SJSA1 (cell line): ENCODE results near the gene COL27A1. TPM values are rescaled to one million over a fixed set of nuclear protein-coding genes. Genes with fewer than 3 reads are reported as not detected.

Source experiments
- DNase-seq, 2 experiments: peaks; one replicate each; pipeline ENCODE4 v3.0.0-alpha.2; 2015 to 2020; ENCODE audit warnings: low spot score in 2 of 2, low read depth in 1 of 2
- H3K27ac ChIP-seq: fragments of 250-450 bp; sonication (Bioruptor Pico); 2 replicates; pipeline ENCODE4 v1.5.1; 2020; ENCODE audit warnings: mild to moderate bottlenecking, moderate library complexity
- H3K27me3 ChIP-seq: fragments of 250-450 bp; sonication (Bioruptor Pico); replicated peaks from 2 replicates; pipeline ENCODE4 v1.5.1; 2020; ENCODE audit warnings: mild to moderate bottlenecking, moderate library complexity
- H3K36me3 ChIP-seq: fragments of 250-450 bp; sonication (Bioruptor Pico); 2 replicates; pipeline ENCODE4 v1.5.1; 2020; ENCODE audit warnings: mild to moderate bottlenecking
- H3K4me1 ChIP-seq: fragments of 250-450 bp; sonication (Bioruptor Pico); replicated peaks from 2 replicates; pipeline ENCODE4 v1.6.1; 2021; ENCODE audit warnings: mild to moderate bottlenecking
- H3K4me3 ChIP-seq: fragments of 250-450 bp; sonication (Bioruptor Pico); 2 replicates; pipeline ENCODE4 v1.5.1; 2020; ENCODE audit warnings: mild to moderate bottlenecking
- H3K9me3 ChIP-seq: fragments of 250-450 bp; sonication (Bioruptor Pico); replicated peaks from 2 replicates; pipeline ENCODE4 v1.5.1; 2020; ENCODE audit warnings: mild to moderate bottlenecking
- total RNA-seq: library from RNA; depleted of rRNA; stranded (reverse); fragments of >200 nt; shearing (Covaris generic); gene quantifications from 2 replicates; pipeline ENCODE4 v1.2.3, GENCODE V29; 2014

Gene COL27A1
- total RNA-seq, 1 experiment from 2014 or later, result 4.7 TPM

DNA sequence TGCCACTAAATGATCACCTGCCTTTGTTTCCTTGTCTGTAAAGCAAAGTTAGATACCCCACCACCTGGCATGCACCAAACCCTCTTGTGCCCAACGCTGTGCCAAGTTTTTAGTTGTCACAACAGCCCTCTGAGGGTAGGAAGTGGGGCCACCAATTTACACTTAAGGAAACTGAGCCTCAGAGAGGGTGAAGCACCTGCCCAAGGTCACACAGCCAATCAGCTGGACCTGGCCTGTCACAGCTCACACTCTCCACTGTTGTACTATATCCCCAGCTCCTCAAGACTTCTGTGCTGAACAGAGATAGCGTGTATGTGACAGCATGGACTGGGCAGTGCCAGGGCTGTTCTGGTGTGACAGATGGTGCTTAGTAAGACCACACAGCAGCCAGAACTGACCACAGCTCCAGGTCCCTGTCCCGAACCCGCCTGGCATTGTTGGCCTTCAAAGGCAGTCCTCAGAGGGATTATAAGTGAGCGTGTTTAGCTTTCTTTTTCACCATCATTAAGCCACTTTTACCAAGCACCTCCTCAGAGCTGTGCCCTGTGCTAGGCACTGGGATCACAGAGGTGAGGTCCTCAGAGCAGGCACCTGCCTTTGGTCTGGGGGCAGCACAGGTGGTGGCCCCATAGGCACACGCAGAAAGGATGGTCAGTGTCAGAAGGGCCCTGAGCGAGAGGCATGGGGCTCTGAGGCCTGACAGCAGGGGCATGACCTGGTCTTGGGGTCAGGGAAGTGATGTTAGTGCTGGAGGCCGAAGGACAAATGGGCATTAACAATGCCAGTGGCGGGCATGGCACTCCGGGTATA, 71.1 kb downstream of the COL27A1 start:
- Histone ChIP-seq H3K36me3 (no peaks in the 10 kb centered on the region), H3K27ac (no peak overlapping the region), H3K4me1 (peaks cover 55% of the 10 kb centered on the region), H3K4me3 (no peak overlapping the region), H3K9me3 (no peaks in the 10 kb centered on the region), H3K27me3 (no peaks in the 10 kb centered on the region)
- no peak for DNase-seq

DNA sequence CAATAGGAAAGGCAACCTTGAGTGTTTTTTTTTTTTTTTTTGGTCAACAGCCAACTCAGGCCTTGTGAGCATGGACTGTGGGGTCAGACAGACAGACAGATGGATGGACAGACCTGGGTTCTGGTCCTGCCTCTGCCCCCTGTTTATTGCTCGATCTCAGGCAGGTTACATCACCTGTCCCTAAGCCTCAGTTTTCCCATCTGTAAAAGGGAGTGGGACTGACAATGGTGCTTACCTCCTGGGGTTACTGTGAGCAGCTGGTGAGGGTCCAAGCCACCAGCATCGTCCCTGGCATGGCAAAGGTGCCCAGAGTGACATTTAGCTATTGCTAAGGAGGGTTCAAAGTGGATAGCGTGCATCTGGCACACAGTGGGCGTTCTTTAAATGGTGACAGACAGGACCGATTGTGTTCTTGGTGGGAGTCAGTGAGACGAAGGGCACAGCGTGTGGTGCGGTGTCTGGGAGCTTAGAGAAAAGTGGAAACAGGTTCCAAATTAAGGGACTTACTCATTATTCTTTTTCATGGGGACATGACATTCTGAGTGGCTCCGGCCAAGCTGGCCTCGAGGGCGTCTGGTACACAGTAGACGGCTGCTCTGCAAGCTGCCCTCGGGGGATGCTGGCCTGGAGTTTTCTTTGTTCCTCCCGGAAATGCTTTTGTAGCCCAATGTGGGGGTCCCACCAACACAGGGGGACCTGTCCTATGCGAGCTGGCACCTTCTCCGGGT, 72.1 kb downstream of the COL27A1 start:
- Histone ChIP-seq H3K4me1 (peaks cover 55% of the 10 kb centered on the region), H3K27me3 (no peaks in the 10 kb centered on the region), H3K36me3 (no peaks in the 10 kb centered on the region), H3K9me3 (no peaks in the 10 kb centered on the region), H3K27ac (no peak overlapping the region), H3K4me3 (no peak overlapping the region)
- DNase-seq, result no peak

DNA sequence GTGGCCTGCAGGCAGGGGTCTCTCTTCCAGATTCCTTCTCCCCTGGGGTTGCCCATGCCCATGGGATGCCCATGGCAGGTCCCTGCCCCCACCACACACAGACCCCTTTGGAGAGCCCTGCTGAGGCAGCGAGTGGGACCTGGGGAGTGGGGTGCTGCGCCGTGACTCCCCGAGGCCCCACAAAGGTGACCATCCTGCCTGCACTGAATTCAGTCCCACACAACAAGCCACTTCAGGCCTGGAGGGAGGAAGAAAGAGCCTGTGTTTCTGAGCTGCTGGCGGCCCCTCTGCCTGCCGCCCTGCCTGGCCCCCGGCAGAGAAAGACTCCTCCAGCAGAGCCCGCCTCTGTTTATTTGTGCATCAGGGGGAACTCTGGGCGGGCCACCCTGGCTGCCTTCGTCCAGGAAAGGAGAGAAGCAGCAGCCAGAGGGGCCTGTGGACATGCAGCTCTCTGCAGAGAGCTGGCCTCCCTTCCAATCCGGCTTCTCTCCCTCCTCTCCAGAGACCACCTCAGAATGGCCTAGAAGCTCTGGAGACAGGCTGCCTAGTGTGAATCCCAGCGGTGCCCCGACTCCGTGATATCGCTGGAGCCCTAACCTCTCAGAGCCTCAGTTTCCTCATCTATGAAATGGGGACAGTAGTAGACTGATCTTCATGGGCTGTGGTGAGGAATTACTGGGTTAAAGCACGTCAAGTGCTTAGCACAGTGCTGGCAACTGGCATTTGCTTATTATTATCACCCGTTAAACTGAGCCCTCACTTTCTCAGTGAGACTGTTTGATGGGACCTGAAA, 72.9 kb downstream of the COL27A1 start:
- no peak overlapping the region for H3K4me3 ChIP-seq
- no peak overlapping the region for H3K27ac ChIP-seq
- no peaks in the 10 kb centered on the region for H3K36me3 ChIP-seq
- peaks cover 52% of the 10 kb centered on the region for H3K4me1 ChIP-seq
- no peaks in the 10 kb centered on the region for H3K27me3 ChIP-seq
- peak in 1 of 2 experiments; percentile 28 for DNase-seq
- no peaks in the 10 kb centered on the region for H3K9me3 ChIP-seq

GRCh38 chr9:114229295-114229694, 74.0 kb downstream of the COL27A1 start:
- no peak for DNase-seq
- H3K27ac ChIP-seq, result no peak overlapping the region
- H3K4me3 ChIP-seq, result no peak overlapping the region
- no peaks in the 10 kb centered on the region for H3K9me3 ChIP-seq
- peaks cover 41% of the 10 kb centered on the region for H3K4me1 ChIP-seq
- no peaks in the 10 kb centered on the region for H3K27me3 ChIP-seq
- no peaks in the 10 kb centered on the region for H3K36me3 ChIP-seq

DNA sequence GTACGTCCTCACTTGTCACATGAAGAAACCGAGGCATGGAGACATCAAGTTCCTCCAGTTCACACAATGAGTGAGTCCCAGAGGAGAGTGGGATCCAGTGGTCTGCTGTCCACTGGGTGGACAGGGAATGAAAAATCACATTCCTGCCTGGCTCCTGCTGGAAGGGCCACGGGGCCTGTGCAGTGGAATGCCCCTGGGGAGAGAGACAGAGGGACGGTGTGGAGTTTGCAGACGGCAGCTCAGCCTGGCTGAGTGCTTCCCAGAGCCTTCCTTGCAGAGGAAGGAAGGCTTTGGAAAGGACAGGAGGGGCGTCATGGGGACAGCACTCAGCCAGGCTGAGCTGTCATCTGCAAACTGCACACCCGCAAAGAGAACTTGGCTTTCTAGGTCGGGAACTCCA, 74.7 kb downstream of the COL27A1 start:
- Histone ChIP-seq H3K4me1 (peaks cover 34% of the 10 kb centered on the region), H3K27me3 (no peaks in the 10 kb centered on the region), H3K4me3 (no peak overlapping the region), H3K9me3 (no peaks in the 10 kb centered on the region), H3K27ac (no peak overlapping the region), H3K36me3 (no peaks in the 10 kb centered on the region)
- DNase-seq, result no peak

DNA sequence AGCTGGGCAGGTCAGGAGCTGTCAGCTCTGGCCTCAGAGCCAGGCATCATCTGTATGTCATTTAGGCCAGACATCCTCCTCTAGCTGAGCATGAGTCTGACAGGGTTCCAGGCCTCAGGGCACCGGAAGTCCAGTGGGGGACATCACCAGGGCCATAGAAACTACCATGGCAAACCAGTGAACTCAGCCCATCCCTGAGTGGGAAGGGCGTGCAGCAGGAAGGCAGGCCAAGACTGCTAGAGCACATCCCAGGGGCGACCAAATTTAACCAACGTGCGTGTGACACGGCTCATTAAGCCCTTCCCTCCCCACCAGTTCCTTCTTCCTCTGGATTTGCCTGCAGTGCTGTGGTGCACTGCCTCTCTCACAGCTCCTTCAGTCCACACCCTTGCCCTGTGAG, 75.9 kb downstream of the COL27A1 start:
- Histone ChIP-seq H3K4me3 (no peak overlapping the region), H3K27ac (no peak overlapping the region), H3K9me3 (no peaks in the 10 kb centered on the region), H3K36me3 (no peaks in the 10 kb centered on the region), H3K4me1 (peaks cover 22% of the 10 kb centered on the region), H3K27me3 (no peaks in the 10 kb centered on the region)
- DNase-seq, result no peak

GRCh38 chr9:114231719-114232449, 76.5 kb downstream of the COL27A1 start:
- H3K4me3 ChIP-seq, result no peak overlapping the region
- no peaks in the 10 kb centered on the region for H3K9me3 ChIP-seq
- no peak for DNase-seq
- no peaks in the 10 kb centered on the region for H3K36me3 ChIP-seq
- H3K27ac ChIP-seq, result no peak overlapping the region
- no peaks in the 10 kb centered on the region for H3K27me3 ChIP-seq
- peaks cover 16% of the 10 kb centered on the region for H3K4me1 ChIP-seq

GRCh38 chr9:114233491-114234185, 78.3 kb downstream of the COL27A1 start:
- Histone ChIP-seq H3K4me1 (peaks cover 1% of the 10 kb centered on the region), H3K4me3 (no peak overlapping the region), H3K27ac (no peak overlapping the region), H3K9me3 (no peaks in the 10 kb centered on the region), H3K36me3 (no peaks in the 10 kb centered on the region), H3K27me3 (no peaks in the 10 kb centered on the region)
- DNase-seq, result no peak

DNA sequence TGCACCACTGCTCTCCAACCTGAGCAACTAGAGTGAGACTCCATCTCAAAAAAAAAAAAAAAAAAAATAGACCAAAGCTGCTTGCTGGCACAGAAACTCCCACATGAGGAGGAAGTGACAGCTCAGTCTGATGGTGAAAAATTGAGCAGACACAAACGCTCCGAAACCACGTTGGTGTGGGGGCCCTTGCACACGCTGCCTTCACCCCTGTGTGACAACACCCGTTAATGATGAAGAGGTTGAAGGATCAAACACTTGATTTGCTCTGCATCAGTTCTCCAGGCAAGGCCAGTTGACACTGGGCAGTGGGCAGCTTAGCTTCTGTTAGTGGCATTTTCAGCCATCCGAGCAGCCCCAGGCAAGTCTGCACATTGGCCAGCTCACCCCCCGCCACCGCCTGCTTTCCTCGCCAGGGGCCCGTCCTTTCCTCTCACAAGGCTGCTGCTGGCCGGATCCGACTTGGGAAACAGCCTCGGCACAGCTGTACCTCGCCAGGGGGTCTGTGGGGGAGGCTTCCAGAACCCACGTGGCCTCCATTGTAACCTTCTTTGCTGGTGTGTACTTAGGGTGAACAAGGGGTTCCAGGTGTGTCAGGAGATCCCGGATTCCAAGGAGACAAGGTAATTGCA, 79.8 kb downstream of the COL27A1 start:
- Histone ChIP-seq H3K4me3 (no peak overlapping the region), H3K27me3 (no peaks in the 10 kb centered on the region), H3K4me1 (no peaks in the 10 kb centered on the region), H3K36me3 (no peaks in the 10 kb centered on the region), H3K9me3 (no peaks in the 10 kb centered on the region), H3K27ac (no peak overlapping the region)
- no peak for DNase-seq

DNA sequence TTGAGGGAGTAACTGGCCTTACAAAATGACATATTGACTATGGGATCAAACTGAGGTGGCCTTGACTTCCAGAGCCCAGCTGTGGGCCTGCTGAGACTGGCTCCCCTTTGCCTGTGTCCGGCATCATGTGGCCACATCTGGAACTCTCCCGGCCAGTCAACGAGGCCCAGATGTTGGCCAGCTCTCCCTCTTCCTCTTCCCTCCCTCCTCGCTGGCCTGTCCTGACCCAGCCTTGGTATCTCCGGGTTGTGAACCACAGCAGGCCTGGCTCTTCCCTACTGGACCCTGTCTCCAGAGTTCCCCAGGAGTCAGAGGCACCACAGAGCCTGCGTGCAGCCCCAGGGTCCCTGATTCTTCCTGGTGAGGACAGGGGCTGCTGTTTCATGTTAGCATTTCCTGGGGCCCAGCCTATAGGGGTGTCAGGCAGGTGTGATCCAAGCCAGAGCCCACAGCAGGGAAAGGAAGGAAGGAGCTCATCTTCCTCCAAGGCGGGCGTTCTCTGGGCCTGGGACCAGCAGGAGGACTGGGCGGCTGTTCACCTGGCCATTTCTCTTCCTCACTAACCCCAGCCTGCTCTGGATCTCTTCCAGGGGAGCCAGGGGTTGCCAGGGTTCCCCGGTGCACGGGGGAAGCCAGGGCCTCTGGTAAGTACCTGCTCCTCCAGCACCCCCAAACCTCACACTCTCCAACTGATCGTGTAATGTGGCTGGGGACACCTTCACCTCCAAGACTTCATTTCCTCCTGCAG, 81.2 kb downstream of the COL27A1 start:
- Histone ChIP-seq H3K36me3 (no peaks in the 10 kb centered on the region), H3K4me1 (no peaks in the 10 kb centered on the region), H3K9me3 (no peaks in the 10 kb centered on the region), H3K4me3 (no peak overlapping the region), H3K27me3 (no peaks in the 10 kb centered on the region), H3K27ac (no peak overlapping the region)
- DNase-seq, result no peak

DNA sequence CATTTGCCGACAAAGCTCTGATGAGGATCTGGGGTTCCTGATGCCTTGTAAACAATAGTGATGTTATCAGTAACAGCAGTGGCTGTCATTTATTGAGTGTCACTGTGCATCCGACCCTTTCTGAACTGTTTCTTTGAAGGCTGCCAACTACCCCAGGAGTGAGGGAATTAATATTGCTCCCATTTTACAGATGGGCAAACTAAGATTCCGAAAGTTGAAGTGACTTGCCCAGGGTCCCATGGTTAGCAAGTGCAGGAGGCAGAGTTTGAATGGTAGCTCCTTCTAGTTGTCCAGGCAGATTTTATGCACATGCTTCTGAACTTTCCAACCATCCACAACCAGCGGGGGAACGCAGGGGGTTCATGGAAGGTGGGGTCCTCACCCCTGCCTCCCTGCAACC, 81.9 kb downstream of the COL27A1 start:
- DNase-seq, result no peak
- Histone ChIP-seq H3K4me1 (no peaks in the 10 kb centered on the region), H3K4me3 (no peak overlapping the region), H3K27ac (no peak overlapping the region), H3K36me3 (no peaks in the 10 kb centered on the region), H3K9me3 (no peaks in the 10 kb centered on the region), H3K27me3 (no peaks in the 10 kb centered on the region)

- no peaks in the 10 kb centered on the region for H3K9me3 ChIP-seq
Observed at GRCh38 chr9:114237781-114238180, 82.4 kb downstream of the COL27A1 start.

More at GRCh38 chr9:114237781-114238180, 82.4 kb downstream of the COL27A1 start:
- DNase-seq, result no peak
- Histone ChIP-seq H3K27ac (no peak overlapping the region), H3K4me1 (no peaks in the 10 kb centered on the region), H3K27me3 (no peaks in the 10 kb centered on the region), H3K4me3 (no peak overlapping the region), H3K36me3 (no peaks in the 10 kb centered on the region)
